Parathyroid adenoma (tissue), 2 donors: ENCODE data around the gene BBOX1.

Experiments
- H2AFZ ChIP-seq: fragments of 300-600 bp; sonication (generic); one replicate; pipeline ENCODE4 v1.7.0; 2017; ENCODE audit warnings: antibody characterized with exemption, mild to moderate bottlenecking
- H3K27ac ChIP-seq: fragments of 300-600 bp; sonication (generic); one replicate; pipeline ENCODE4 v1.7.0; 2017
- H3K27me3 ChIP-seq: fragments of 300-600 bp; sonication (generic); one replicate; pipeline ENCODE4 v1.7.0; 2017; ENCODE audit warnings: low read length; ENCODE audit not compliant: control insufficient read depth, insufficient read depth
- H3K36me3 ChIP-seq: fragments of 300-600 bp; sonication (generic); one replicate; pipeline ENCODE4 v1.7.0; 2017; ENCODE audit warnings: low read length; ENCODE audit not compliant: control insufficient read depth, insufficient read depth
- H3K4me1 ChIP-seq: fragments of 300-600 bp; sonication (generic); one replicate; pipeline ENCODE4 v1.7.0; 2017; ENCODE audit warnings: control low read depth
- H3K4me2 ChIP-seq: fragments of 300-600 bp; sonication (generic); one replicate; pipeline ENCODE4 v1.7.0; 2017; ENCODE audit warnings: low read length
- H3K4me3 ChIP-seq: fragments of 300-600 bp; sonication (generic); one replicate; pipeline ENCODE4 v1.7.0; 2017; ENCODE audit warnings: low read depth, low read length
- H3K79me2 ChIP-seq: fragments of 300-600 bp; sonication (generic); one replicate; pipeline ENCODE4 v1.7.0; 2017; ENCODE audit warnings: control low read depth
- H3K9ac ChIP-seq: fragments of 300-600 bp; sonication (generic); one replicate; pipeline ENCODE4 v1.7.0; 2017; ENCODE audit warnings: mild to moderate bottlenecking
- H3K9me3 ChIP-seq: fragments of 300-600 bp; sonication (generic); one replicate; pipeline ENCODE4 v1.7.0; 2017; ENCODE audit warnings: low read length; ENCODE audit not compliant: control insufficient read depth
- CTCF ChIP-seq: fragments of 300-600 bp; sonication (generic); IDR thresholded peaks from one replicate; pipeline ENCODE4 v1.7.0; 2017; ENCODE audit warnings: antibody characterized with exemption, mild to moderate bottlenecking
- donor health status: primary hyperparathyroidism.

The BBOX1 gene

GRCh38 chr11:27112946-27113345, 72.3 kb downstream of the BBOX1 start:
- H3K27me3 ChIP-seq: no peaks in the 10 kb centered on the region
- H3K9me3 ChIP-seq: no peaks in the 10 kb centered on the region
- no peaks in the 10 kb centered on the region for H3K79me2 ChIP-seq
- no peaks in the 10 kb centered on the region for H3K36me3 ChIP-seq
- no peak overlapping the region for H2AFZ ChIP-seq
- H3K4me1 ChIP-seq: no peaks in the 10 kb centered on the region
- no peak overlapping the region for H3K4me2 ChIP-seq
- H3K27ac ChIP-seq: no peak overlapping the region
- H3K9ac ChIP-seq: no peak overlapping the region
- no peak for TF ChIP-seq CTCF
- H3K4me3 ChIP-seq: no peak overlapping the region

- Histone ChIP-seq H3K9me3 (no peaks in the 10 kb centered on the region), H3K9ac (no peak overlapping the region), H3K4me3 (no peak overlapping the region), H3K36me3 (no peaks in the 10 kb centered on the region), H3K79me2 (no peaks in the 10 kb centered on the region), H3K27me3 (no peaks in the 10 kb centered on the region), H3K27ac (no peak overlapping the region), H3K4me2 (no peak overlapping the region), H3K4me1 (no peaks in the 10 kb centered on the region), H2AFZ (no peak overlapping the region)
- TF ChIP-seq CTCF: no peak
Measured at GRCh38 chr11:27115051-27115650, 74.5 kb downstream of the BBOX1 start.

GRCh38 chr11:27116684-27117083, 76.1 kb downstream of the BBOX1 start:
- Histone ChIP-seq H2AFZ (no peak overlapping the region), H3K27ac (no peak overlapping the region), H3K4me1 (no peaks in the 10 kb centered on the region), H3K27me3 (no peaks in the 10 kb centered on the region), H3K4me2 (no peak overlapping the region), H3K36me3 (no peaks in the 10 kb centered on the region), H3K9me3 (no peaks in the 10 kb centered on the region), H3K79me2 (no peaks in the 10 kb centered on the region), H3K9ac (no peak overlapping the region), H3K4me3 (no peak overlapping the region)
- TF ChIP-seq CTCF: no peak

- H3K36me3 ChIP-seq: no peaks in the 10 kb centered on the region
- no peak overlapping the region for H3K27ac ChIP-seq
- no peak overlapping the region for H3K9ac ChIP-seq
- H3K79me2 ChIP-seq: no peaks in the 10 kb centered on the region
- TF ChIP-seq CTCF: no peak
- no peaks in the 10 kb centered on the region for H3K9me3 ChIP-seq
- H3K4me3 ChIP-seq: no peak overlapping the region
- H3K27me3 ChIP-seq: no peaks in the 10 kb centered on the region
- no peaks in the 10 kb centered on the region for H3K4me1 ChIP-seq
- H3K4me2 ChIP-seq: no peak overlapping the region
- no peak overlapping the region for H2AFZ ChIP-seq
Measured at GRCh38 chr11:27118371-27118770, 77.8 kb downstream of the BBOX1 start.

- H3K4me2 ChIP-seq: no peak overlapping the region
- no peaks in the 10 kb centered on the region for H3K9me3 ChIP-seq
- no peak overlapping the region for H3K27ac ChIP-seq
- no peaks in the 10 kb centered on the region for H3K4me1 ChIP-seq
- H3K36me3 ChIP-seq: no peaks in the 10 kb centered on the region
- no peak overlapping the region for H3K4me3 ChIP-seq
- no peak for TF ChIP-seq CTCF
- no peaks in the 10 kb centered on the region for H3K27me3 ChIP-seq
- no peaks in the 10 kb centered on the region for H3K79me2 ChIP-seq
- H3K9ac ChIP-seq: no peak overlapping the region
- no peak overlapping the region for H2AFZ ChIP-seq
Measured at GRCh38 chr11:27118949-27119348, 78.3 kb downstream of the BBOX1 start.
